CD14-positive monocyte (primary cell): Measurements from ENCODE around the gene IFITM2. TPM values are rescaled to one million over a fixed set of nuclear protein-coding genes. Genes with fewer than 3 reads are reported as not detected.

ENCODE experiments used
- DNase-seq, 3 donors: peaks; one replicate each; pipeline ENCODE4 v3.0.0-alpha.2; 2011 to 2022
- H2AFZ ChIP-seq: 2 replicates; pipeline ENCODE4 v1.6.0; 2012; ENCODE audit warnings: mild to moderate bottlenecking, low read depth, low read length, inconsistent platforms; ENCODE audit not compliant: insufficient read depth, poor library complexity, severe bottlenecking
- H3K27ac ChIP-seq, 2 donors: 1 replicate in 1 of 2; 2 replicates in 1 of 2; pipeline ENCODE4 v1.5.1; 2012 to 2013; ENCODE audit warnings: low read length in 2 of 2, control low read depth in 1 of 2, inconsistent platforms in 1 of 2, low read depth in 1 of 2, mild to moderate bottlenecking in 1 of 2
- H3K27me3 ChIP-seq, 2 donors: one replicate each; pipeline versions ENCODE4 v1.6.0 to v1.6.1; 2011 to 2013; ENCODE audit warnings: low read length in 2 of 2; ENCODE audit not compliant: control insufficient read depth in 2 of 2, insufficient read depth in 2 of 2
- H3K36me3 ChIP-seq, 2 donors: replicated peaks in 1 of 2; 1 replicate in 1 of 2; 2 replicates in 1 of 2; pipeline versions ENCODE4 v1.5.1 to v1.6.1; 2012 to 2013; ENCODE audit warnings: low read length in 2 of 2, control low read depth in 1 of 2, inconsistent platforms in 1 of 2, mild to moderate bottlenecking in 1 of 2; ENCODE audit not compliant: insufficient read depth in 2 of 2, control insufficient read depth in 1 of 2
- H3K4me1 ChIP-seq, 2 donors: 1 replicate in 1 of 2; 2 replicates in 1 of 2; pipeline versions ENCODE4 v1.5.1 to v1.6.1; 2012 to 2013; ENCODE audit warnings: low read length in 2 of 2, control low read depth in 1 of 2, inconsistent platforms in 1 of 2, mild to moderate bottlenecking in 1 of 2, moderate library complexity in 1 of 2; ENCODE audit not compliant: insufficient read depth in 2 of 2, control insufficient read depth in 1 of 2
- H3K4me2 ChIP-seq: replicated peaks from 2 replicates; pipeline ENCODE3; 2012; ENCODE audit warnings: low read length, moderate library complexity, mild to moderate bottlenecking; ENCODE audit not compliant: poor library complexity, severe bottlenecking; ENCODE audit errors: extremely low read depth
- H3K4me3 ChIP-seq, 3 experiments: fragments of 200-600 bp in 1 of 3; sonication (generic) in 1 of 3; replicated peaks in 1 of 3; 1 replicate in 2 of 3; 2 replicates in 1 of 3; pipeline ENCODE4 v1.5.1; 2011 to 2013; ENCODE audit warnings: low read length in 3 of 3, mild to moderate bottlenecking in 3 of 3, control low read depth in 2 of 3, low read depth in 2 of 3, inconsistent platforms in 1 of 3, moderate library complexity in 1 of 3
- H3K79me2 ChIP-seq: 2 replicates; pipeline ENCODE4 v1.6.0; 2012; ENCODE audit warnings: mild to moderate bottlenecking, control low read depth, inconsistent platforms, low read length, moderate library complexity; ENCODE audit not compliant: insufficient read depth
- H3K9ac ChIP-seq: 2 replicates; pipeline ENCODE4 v1.6.0; 2017; ENCODE audit warnings: low read length, mild to moderate bottlenecking; ENCODE audit not compliant: insufficient read depth, poor library complexity, severe bottlenecking
- H3K9me3 ChIP-seq, 2 donors: replicated peaks in 1 of 2; 1 replicate in 1 of 2; 2 replicates in 1 of 2; pipeline versions ENCODE4 v1.5.1 to v1.6.1; 2012 to 2013; ENCODE audit warnings: low read length in 2 of 2, control low read depth in 1 of 2; ENCODE audit not compliant: control insufficient read depth in 1 of 2, insufficient read depth in 1 of 2
- H4K20me1 ChIP-seq: 2 replicates; pipeline ENCODE4 v1.6.0; 2012; ENCODE audit warnings: mild to moderate bottlenecking, low read length, control low read depth, moderate library complexity; ENCODE audit not compliant: insufficient read depth
- H3K27ac Mint-ChIP-seq, 7 donors: one replicate each; pipeline ENCODE4 v1.8.0; 2020; ENCODE audit warnings: mild to moderate bottlenecking in 7 of 7, mixed read lengths in 7 of 7, moderate library complexity in 6 of 7, inconsistent platforms in 2 of 7
- H3K27me3 Mint-ChIP-seq, 3 donors: one replicate each; pipeline ENCODE4 v1.8.0; 2021 to 2022; ENCODE audit warnings: low read depth in 3 of 3, mild to moderate bottlenecking in 3 of 3, mixed read lengths in 3 of 3, moderate library complexity in 3 of 3, inconsistent platforms in 1 of 3
- H3K36me3 Mint-ChIP-seq, 2 donors: one replicate each; pipeline ENCODE4 v1.8.0; 2020; ENCODE audit warnings: mixed read lengths in 2 of 2, inconsistent platforms in 1 of 2, mild to moderate bottlenecking in 1 of 2
- H3K4me1 Mint-ChIP-seq: one replicate; pipeline ENCODE4 v1.8.0; 2020; ENCODE audit warnings: mild to moderate bottlenecking, mixed read lengths
- H3K4me3 Mint-ChIP-seq, 2 donors: one replicate each; pipeline ENCODE4 v1.8.0; 2020; ENCODE audit warnings: mild to moderate bottlenecking in 2 of 2, mixed read lengths in 2 of 2, moderate library complexity in 1 of 2
- H3K9me3 Mint-ChIP-seq, 7 donors: one replicate each; pipeline ENCODE4 v1.8.0; 2020 to 2022; ENCODE audit warnings: mixed read lengths in 7 of 7, mild to moderate bottlenecking in 6 of 7, moderate library complexity in 6 of 7, inconsistent platforms in 2 of 7
- WGBS: methylation state at CpG from one replicate; pipeline ENCODE4 v1.1.5; 2013; ENCODE audit warnings: missing lambda C conversion rate; ENCODE audit not compliant: insufficient coverage; 5-methylcytosine and 5-hydroxymethylcytosine counted together
- intact Hi-C, 2 donors: fragments of 100-400 bp; cut with micrococcal nuclease; formaldehyde crosslinking; loops; one replicate each; pipeline versions ENCODE4 v1.15.0 to v1.15.1; 2023
- polyA plus RNA-seq, 3 donors: library from polyadenylated mRNA; depleted of rRNA in 1 of 3; unstranded in 2 of 3; stranded (reverse) in 1 of 3; fragments of 300-500 nt in 2 of 3; fragments of >200 nt in 1 of 3; fragmentation: Illumina TruSeq in 2 of 3; gene quantifications; 1 replicate in 2 of 3; 2 replicates in 1 of 3; pipeline ENCODE4 v1.2.3, GENCODE V29; 2012 to 2021
- TF ChIP-seq, protein P1 (sequence below): fragments of 200-600 bp; IDR thresholded peaks from one replicate; pipeline ENCODE4 v1.8.0; 2022; ENCODE audit warnings: antibody characterized with exemption, mild to moderate bottlenecking

IFITM2 gene
- polyA plus RNA-seq, 3 donors = 625 to 1,147 (median 705) TPM

DNA sequence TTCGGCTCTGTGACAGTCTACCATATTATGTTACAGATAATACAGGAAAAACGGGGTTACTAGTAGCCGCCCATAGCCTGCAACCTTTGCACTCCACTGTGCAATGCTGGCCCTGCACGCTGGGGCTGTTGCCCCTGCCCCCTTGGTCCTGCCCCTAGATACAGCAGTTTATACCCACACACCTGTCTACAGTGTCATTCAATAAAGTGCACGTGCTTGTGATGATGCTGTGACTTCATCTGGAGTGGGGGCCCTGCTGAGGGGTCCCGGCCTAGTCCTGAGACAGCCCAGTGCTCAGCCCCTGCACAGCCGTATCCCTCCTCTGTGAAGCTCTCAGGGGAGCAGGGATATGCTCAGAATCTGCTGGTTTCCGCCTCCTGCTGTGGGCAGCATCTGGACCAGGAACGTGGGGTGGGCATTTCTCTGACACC, 7.5 kb downstream of the IFITM2 start:
- H3K9ac ChIP-seq = no peak overlapping the region
- peak overlapping the region; percentile 28 for H3K4me2 ChIP-seq
- no peak overlapping the region for H2AFZ ChIP-seq
- H3K27ac ChIP-seq = no peak overlapping the region
- peaks cover 40 to 58% of the 10 kb centered on the region in 2 donors for H3K4me1 ChIP-seq
- TF ChIP-seq, protein P1, sequence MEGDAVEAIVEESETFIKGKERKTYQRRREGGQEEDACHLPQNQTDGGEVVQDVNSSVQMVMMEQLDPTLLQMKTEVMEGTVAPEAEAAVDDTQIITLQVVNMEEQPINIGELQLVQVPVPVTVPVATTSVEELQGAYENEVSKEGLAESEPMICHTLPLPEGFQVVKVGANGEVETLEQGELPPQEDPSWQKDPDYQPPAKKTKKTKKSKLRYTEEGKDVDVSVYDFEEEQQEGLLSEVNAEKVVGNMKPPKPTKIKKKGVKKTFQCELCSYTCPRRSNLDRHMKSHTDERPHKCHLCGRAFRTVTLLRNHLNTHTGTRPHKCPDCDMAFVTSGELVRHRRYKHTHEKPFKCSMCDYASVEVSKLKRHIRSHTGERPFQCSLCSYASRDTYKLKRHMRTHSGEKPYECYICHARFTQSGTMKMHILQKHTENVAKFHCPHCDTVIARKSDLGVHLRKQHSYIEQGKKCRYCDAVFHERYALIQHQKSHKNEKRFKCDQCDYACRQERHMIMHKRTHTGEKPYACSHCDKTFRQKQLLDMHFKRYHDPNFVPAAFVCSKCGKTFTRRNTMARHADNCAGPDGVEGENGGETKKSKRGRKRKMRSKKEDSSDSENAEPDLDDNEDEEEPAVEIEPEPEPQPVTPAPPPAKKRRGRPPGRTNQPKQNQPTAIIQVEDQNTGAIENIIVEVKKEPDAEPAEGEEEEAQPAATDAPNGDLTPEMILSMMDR = no peak
- Mint-ChIP-seq H3K36me3 (peaks cover 10 to 14% of the 10 kb centered on the region in 2 donors), H3K4me3 (peak overlapping the region; percentile 48 to 90), H3K27ac (no peak overlapping the region), H3K9me3 (peaks cover 0 to 6% (median 0%) of the 10 kb centered on the region in 7 donors), H3K27me3 (peaks cover 24 to 55% (median 49%) of the 10 kb centered on the region in 3 donors), H3K4me1 (peaks cover 38% of the 10 kb centered on the region)
- H3K4me3 ChIP-seq = peak overlapping the region in 1 of 3 experiments; percentile 60
- intact Hi-C loops = no loop called here
- no peaks in the 10 kb centered on the region for H3K36me3 ChIP-seq
- H3K79me2 ChIP-seq = no peaks in the 10 kb centered on the region
- DNase-seq = peak in 1 of 3 donors; percentile 1
- H3K27me3 ChIP-seq = peaks cover 8 to 47% of the 10 kb centered on the region in 2 donors
- whole genome bisulfite sequencing = 89% methylated on average over 8 of the region's 9 CpGs
- no peaks in the 10 kb centered on the region for H3K9me3 ChIP-seq
- H4K20me1 ChIP-seq = no peaks in the 10 kb centered on the region

DNA sequence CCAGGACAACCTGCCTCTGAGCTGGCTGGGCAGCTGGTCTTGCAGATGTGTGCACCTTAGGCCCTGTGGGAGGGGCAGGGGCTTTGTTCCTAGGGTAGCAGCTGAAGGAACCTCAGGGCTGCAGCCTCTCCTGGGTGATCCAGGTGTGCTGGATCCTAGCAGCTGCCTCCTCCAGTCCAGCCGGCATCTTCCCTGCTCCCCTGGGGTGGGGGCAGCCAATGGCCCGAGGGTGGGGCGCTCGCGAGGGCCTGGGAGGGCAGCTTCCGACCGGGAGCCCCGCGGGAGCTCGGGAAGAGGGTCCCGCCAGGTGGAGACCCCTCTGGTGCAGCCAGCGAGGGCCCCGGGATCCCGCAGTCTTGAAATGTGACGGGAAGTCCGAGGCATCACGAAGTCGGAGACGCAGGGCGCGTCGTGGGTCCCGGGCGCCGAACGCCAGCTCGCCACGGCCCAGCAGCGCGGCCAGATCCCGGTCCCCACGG, 7.9 kb downstream of the IFITM2 start:
- no peak overlapping the region for H3K4me3 ChIP-seq
- no peak overlapping the region for H2AFZ ChIP-seq
- H4K20me1 ChIP-seq = no peaks in the 10 kb centered on the region
- H3K27ac Mint-ChIP-seq = no peak overlapping the region
- intact Hi-C loops = no loop called here
- no peak overlapping the region for H3K9ac ChIP-seq
- WGBS = 84% methylated on average over 31 of the region's 32 CpGs
- H3K4me3 Mint-ChIP-seq = peak overlapping the region; percentile 48 to 90
- peaks cover 8 to 47% of the 10 kb centered on the region in 2 donors for H3K27me3 ChIP-seq
- H3K9me3 ChIP-seq = no peaks in the 10 kb centered on the region
- no peaks in the 10 kb centered on the region for H3K36me3 ChIP-seq
- H3K36me3 Mint-ChIP-seq = peaks cover 14% of the 10 kb centered on the region in 2 donors
- H3K4me1 Mint-ChIP-seq = peaks cover 43% of the 10 kb centered on the region
- H3K79me2 ChIP-seq = peaks cover 3% of the 10 kb centered on the region
- peaks cover 24 to 60% (median 54%) of the 10 kb centered on the region in 3 donors for H3K27me3 Mint-ChIP-seq
- peaks cover 0 to 6% (median 2%) of the 10 kb centered on the region in 7 donors for H3K9me3 Mint-ChIP-seq
- peaks cover 42 to 62% of the 10 kb centered on the region in 2 donors for H3K4me1 ChIP-seq
- H3K27ac ChIP-seq = no peak overlapping the region
- H3K4me2 ChIP-seq = peak overlapping the region; percentile 28
- peak in 1 of 3 donors; percentile 3 for DNase-seq
- TF ChIP-seq, protein P1 = no peak
